GM21390 (cell line): Measurements from ENCODE around the gene TRAF3IP3.
"Not testable (repeated sequence)": the region's sequence is repeated elsewhere in the genome, so short reads cannot be mapped to it uniquely, and the experiment has no call there.

ENCODE experiments used
- ATAC-seq: cut with Tn5 transposase; IDR thresholded peaks from one replicate; pipeline ENCODE4 v1.9.1; 2021; ENCODE audit not compliant: unreplicated experiment

The TRAF3IP3 gene

DNA sequence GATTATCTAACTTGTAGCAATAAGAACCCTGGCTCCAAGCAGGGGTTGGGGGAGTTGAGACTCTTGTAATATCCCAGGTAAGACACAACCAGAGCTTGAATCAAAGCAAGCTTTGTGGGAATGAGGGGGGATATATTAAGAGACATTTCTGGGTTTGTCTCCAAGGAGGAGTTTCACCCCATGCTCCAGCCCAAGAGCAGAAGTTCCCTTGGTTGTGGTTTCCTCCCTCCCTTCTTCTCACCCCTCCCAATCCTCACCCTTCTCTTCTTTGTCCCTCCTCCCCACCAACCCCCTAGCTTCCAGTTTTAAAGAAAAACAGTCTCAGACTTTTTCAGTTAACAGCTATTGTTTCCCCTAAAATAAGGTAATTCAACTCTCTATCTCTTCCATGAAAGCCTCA, 11.9 kb downstream of the TRAF3IP3 start:
- ATAC-seq = no peak

- peak; percentile 85 for ATAC-seq
Measured at GRCh38 chr1:209768354-209768774, 12.5 kb downstream of the TRAF3IP3 start.

GRCh38 chr1:209769171-209769904, 13.5 kb downstream of the TRAF3IP3 start:
- ATAC-seq = peak; percentile 81

- no peak for ATAC-seq
Measured at GRCh38 chr1:209769971-209770370, 14.1 kb downstream of the TRAF3IP3 start.

DNA sequence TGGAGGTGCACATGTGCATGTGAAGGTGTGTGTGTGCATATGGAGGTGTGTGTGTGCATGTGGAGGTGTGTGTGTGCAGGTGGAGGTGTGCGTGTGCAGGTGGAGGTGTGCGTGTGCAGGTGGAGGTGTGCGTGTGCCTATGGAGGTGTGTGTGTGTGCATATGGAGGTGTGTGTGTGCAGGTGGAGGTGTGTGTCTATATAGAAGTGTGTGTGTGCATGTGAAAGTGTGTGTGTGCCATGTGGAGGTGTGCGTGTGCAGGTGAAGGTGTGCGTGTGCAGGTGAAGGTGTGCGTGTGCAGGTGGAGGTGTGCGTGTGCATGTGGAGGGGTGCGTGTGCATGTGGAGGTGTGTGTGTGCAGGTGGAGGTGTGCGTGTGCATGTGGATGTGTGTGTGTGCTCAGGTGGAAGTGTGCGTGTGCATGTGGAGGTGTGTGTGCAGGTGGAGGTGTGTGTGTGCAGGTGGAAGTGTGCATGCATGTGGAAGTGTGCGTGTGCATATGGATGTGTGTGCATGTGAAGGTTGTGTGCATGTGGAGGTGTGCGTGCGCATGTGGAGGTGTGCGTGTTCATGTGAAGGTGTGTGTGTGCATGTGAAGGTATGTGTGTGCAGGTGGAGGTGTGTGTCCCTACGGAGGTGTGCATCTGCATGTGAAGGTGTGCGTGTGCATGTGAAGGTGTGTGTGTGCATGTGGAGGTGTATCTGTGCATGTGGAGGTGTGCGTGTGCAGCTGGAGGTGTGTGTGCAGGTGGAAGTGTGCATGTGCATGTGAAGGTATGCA, 15.0 kb downstream of the TRAF3IP3 start:
- ATAC-seq = no peak

GRCh38 chr1:209772126-209772525, 16.3 kb downstream of the TRAF3IP3 start:
- ATAC-seq = no peak

DNA sequence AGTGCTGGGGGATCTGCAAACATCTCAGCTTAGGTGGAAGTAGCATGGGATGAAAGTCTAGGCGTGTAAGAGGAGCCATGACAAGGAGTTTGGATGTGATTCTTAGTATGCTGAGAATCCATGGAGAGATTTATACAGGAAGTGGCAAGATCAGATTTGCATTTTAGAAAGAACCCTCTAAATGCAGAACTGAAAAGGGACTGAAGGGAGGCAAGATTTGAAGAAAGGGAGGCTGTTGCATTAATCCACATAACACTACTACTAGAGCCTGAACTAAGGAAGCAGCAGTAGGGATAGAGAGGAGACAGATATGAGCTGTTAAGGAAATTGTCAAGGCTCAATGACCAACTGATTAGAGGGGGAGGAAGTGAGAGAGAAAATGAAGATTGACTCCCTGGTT, 18.7 kb downstream of the TRAF3IP3 start:
- peak; percentile 70 for ATAC-seq

DNA sequence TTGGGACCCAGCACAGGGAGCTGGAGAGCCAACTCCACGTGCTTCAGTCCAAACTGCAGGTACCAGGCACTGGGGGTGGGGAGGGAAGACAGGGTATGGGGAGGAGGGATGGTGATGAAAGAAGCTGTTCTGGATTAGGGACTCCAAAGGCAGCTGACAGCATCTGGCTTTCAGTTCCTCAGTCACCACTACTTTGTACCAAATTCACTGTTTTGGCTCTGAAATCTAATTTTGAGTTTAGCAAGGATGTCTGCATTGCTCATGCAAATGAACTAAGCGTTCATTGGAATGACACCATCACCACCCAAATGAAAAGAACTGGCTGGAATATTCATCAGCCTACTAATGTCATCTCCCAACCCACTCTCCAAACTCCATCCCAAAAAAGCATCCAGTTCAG, 19.8 kb downstream of the TRAF3IP3 start:
- no peak for ATAC-seq

DNA sequence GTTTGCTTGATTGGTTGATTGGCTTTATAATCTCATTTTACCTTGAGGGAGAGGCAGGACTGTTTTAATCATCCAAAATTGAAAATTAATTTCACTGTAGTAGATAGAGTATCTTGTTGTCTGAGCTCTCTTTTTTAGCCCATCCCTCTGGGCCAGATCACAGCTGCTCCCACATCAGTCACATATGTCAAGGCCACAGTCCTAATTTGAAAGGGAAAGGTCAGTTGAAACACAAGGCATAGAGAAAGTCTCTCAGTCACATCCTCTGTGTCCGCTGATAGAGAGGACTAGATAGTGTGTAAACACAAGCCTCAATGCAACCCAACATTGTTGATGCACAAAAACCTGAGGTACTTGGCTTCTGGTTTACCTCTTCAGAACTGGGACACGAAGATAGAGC, 21.7 kb downstream of the TRAF3IP3 start:
- ATAC-seq = no peak

DNA sequence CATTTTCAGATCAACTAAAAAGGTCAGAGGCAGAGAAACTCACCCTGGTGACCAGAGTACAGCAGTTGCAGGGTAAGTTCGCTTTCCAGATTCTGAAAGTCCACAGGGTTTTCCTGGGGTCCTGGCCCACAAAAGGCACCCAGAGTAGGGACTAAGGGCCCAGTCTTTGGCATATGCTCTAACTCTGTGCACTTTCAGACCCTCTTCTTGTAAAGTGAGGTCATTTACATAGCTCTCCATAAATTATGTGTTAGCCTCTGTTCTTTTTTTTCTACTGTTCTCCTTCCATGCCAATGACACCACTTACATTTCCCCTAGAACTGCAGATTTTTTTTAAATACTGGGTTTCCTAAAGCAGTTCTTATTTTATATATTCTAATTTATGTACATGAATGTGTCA, 22.2 kb downstream of the TRAF3IP3 start:
- ATAC-seq = no peak

DNA sequence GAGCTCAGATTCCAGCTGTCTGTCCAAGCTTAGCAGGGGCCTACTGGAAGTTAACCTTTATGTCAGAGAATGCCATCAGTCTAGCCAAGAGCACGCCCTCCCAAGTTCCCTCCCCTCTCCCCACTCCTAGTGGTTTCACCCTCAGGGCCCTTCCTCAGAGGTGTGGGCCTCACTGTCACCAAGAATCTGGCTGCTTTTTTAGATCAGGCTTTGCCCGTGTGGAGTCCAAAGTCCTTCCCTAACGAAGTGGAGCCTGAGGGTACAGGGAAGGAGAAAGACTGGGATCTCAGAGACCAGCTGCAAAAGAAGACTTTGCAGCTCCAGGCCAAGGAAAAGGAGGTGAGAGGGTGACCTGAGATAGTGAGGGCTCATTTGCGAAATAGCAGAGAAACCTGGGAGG, 24.4 kb downstream of the TRAF3IP3 start:
- no peak for ATAC-seq

- ATAC-seq = no peak
Measured at GRCh38 chr1:209783386-209783785, 27.5 kb downstream of the TRAF3IP3 start.

DNA sequence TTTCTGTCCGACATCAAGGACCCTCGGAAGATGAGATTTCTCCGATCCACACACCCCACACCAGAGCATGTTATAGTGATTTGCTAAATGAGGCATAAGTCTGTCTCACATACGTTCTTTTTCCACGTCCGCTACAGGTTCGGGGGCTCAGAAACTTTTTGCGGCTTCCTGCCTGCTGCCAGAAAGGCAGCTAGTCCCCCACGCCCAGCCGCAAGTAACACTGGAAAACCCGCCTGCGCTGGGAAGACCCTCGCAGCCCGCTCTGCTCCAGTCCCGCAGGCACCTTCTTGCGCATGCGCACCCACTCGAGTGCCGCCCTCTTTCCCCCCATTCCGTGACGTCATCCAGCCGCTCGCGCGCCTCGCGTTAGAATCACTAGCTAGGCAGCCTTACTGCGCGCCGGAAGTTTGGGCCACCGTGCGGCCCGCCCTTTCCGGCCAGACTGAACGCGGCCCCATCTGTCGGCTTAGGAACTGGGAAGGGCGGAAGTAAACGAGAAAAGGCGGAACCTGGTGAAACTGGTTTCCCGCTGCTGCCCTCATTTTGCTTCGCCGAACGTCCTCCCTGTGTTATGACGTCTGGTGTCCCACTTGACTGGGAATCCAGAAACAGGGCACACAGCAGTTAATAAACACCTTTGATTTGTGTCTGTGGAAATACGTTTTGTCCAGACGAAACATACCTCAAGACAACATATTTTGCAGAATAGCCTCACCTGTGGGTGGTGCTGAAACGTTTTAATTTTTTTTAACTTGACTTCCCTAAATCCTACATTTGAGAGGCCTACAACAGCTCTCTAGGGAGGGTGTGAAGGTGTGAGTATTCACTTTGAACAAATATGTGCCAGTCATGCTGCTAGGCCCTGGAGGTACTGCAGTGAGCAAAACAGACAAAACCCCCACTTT, 28.7 kb downstream of the TRAF3IP3 start, which contains the start of gene C1orf74:
Gene C1orf74, minus strand, starts transcription at position 295 of the 905 bp plus-strand sequence. CDS start 925 bp downstream, outside the sequence.
- peak; percentile 99 for ATAC-seq

DNA sequence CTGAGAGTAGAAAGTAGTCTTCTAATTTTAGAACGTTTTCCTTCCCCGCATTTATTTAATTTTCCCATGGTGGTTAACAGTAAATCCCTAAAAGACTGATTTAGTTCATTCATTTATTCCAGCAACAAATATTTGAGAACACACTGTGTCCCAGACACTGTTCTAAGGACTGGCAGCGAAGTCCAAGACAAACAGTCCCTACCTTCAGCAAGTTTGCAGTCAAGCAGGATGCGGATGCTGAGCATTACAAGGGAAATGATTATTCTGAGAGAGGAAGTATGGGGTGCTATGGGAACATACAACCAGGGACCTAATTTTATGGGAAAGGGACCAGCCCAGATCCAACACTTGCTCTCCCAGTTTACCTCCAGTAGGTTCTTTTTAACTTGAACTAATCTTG, 29.7 kb downstream of the TRAF3IP3 start:
- ATAC-seq = no peak

DNA sequence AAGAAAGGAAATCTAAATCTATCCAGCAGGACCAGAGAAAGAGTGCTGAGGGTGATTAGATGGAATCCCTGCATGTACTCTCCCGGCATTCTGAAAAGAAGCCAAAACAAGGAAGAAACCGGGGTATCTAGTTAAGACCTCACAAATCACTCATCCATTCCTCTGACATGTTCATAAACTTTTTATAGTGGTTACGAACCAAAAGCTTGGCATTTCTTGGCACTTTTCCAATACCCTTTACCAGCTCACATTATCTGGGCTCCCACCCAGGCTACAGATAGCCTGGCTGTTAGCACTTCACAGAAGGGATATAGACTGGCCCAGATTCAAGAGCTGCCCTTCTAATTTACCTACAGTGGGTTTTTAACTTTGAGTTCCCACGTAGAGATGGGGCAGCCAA, 30.3 kb downstream of the TRAF3IP3 start:
- ATAC-seq = no peak

- no peak for ATAC-seq
Measured at GRCh38 chr1:209787551-209787950, 31.7 kb downstream of the TRAF3IP3 start.

- ATAC-seq = no peak
Measured at GRCh38 chr1:209789245-209789644, 33.4 kb downstream of the TRAF3IP3 start.

- no peak for ATAC-seq
Measured at GRCh38 chr1:209790286-209791193, 34.7 kb downstream of the TRAF3IP3 start.

DNA sequence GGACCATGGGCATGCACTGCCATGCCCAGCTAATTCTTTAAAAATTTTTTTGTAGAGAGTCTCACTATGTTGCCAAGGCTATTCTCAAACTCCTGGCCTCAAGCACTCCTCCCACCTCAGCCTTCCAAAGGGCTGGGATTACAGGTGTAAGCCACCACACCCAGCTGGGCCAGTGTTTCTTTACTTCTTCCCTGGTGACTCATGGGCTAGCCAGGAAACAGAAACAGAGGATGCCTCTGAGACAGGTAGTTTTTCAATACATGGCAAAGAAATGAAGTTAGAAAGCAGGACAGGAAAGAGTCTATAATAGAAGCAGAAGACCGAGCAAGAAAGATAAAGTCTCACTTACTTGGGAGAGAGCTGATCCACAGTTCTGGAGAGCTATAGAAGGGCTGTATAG, 36.1 kb downstream of the TRAF3IP3 start:
- no peak for ATAC-seq

- not testable (repeated sequence) for ATAC-seq
Measured at GRCh38 chr1:209793711-209794110, 37.9 kb downstream of the TRAF3IP3 start.
